A673 (cell line): ENCODE data around the gene LGMN. TPM values are rescaled to one million over a fixed set of nuclear protein-coding genes. Genes with fewer than 3 reads are reported as not detected.

ENCODE experiments used
- BruUV-seq: library from RNA; stranded (reverse); fragments of 400-500 nt; replicated peaks from 2 replicates; lab custom pipeline; 2021; lab: Mats Ljungman, UMichigan
- CTCF ChIA-PET: fragments of 300-600 bp; sonication (Branson Sonifier 250); formaldehyde crosslinking; loops from one replicate; lab custom pipeline; 2022; ENCODE audit warnings: antibody characterized with exemption; lab: Charles Lee
- POLR2A ChIA-PET: fragments of 300-600 bp; sonication (Branson Sonifier 250); formaldehyde crosslinking; loops from one replicate; lab custom pipeline; 2022; ENCODE audit warnings: antibody characterized with exemption; ENCODE audit not compliant: low non-redundant PET; lab: Charles Lee
- DNase-seq: peaks from one replicate; pipeline ENCODE4 v3.0.0-alpha.2; 2015; ENCODE audit warnings: low spot score
- H3K27ac ChIP-seq: fragments of 200-600 bp; sonication (generic); 2 replicates; pipeline ENCODE4 v1.5.1; 2016; ENCODE audit warnings: mixed run types, low read depth, mild to moderate bottlenecking, mixed read lengths, antibody characterized with exemption, low read length; ENCODE audit not compliant: poor library complexity, severe bottlenecking
- H3K27me3 ChIP-seq: fragments of 200-600 bp; sonication (generic); replicated peaks from 2 replicates; pipeline ENCODE4 v1.6.1; 2017; ENCODE audit warnings: mixed run types, low read depth, mild to moderate bottlenecking, mixed read lengths, antibody characterized with exemption, low read length; ENCODE audit not compliant: insufficient read depth, poor library complexity
- H3K36me3 ChIP-seq: fragments of 200-600 bp; sonication (generic); 2 replicates; pipeline ENCODE4 v1.6.1; 2016; ENCODE audit warnings: mixed run types, mild to moderate bottlenecking, mixed read lengths, antibody characterized with exemption, low read length; ENCODE audit not compliant: insufficient read depth, poor library complexity, severe bottlenecking
- H3K4me1 ChIP-seq: fragments of 200-600 bp; sonication (generic); 2 replicates; pipeline ENCODE4 v1.6.1; 2017; ENCODE audit warnings: mixed run types, mild to moderate bottlenecking, mixed read lengths, antibody characterized with exemption, low read length; ENCODE audit not compliant: insufficient read depth, poor library complexity, severe bottlenecking
- H3K4me3 ChIP-seq: fragments of 200-600 bp; sonication (generic); 2 replicates; pipeline ENCODE4 v1.5.1; 2016; ENCODE audit warnings: low read depth, mixed run types, mild to moderate bottlenecking, mixed read lengths, low read length; ENCODE audit not compliant: poor library complexity, severe bottlenecking
- H3K9me3 ChIP-seq: fragments of 200-600 bp; sonication (generic); 2 replicates; pipeline ENCODE4 v1.6.1; 2016; ENCODE audit warnings: mixed run types, low read depth, mild to moderate bottlenecking, mixed read lengths, antibody characterized with exemption, low read length; ENCODE audit not compliant: poor library complexity, severe bottlenecking
- CTCF ChIP-seq: fragments of 300-800, 200-600 bp; sonication (generic); conservative IDR thresholded peaks from 2 replicates; pipeline ENCODE4 v1.5.1; 2017; ENCODE audit warnings: low read depth, mild to moderate bottlenecking, antibody characterized with exemption, low read length, moderate library complexity, mixed read lengths
- EZH2 ChIP-seq: fragments of 200-600 bp; sonication (generic); IDR thresholded peaks from 2 replicates; pipeline ENCODE4 v1.6.1; 2017; ENCODE audit warnings: borderline replicate concordance, low read depth, mild to moderate bottlenecking, mixed read lengths, antibody characterized with exemption, low read length; ENCODE audit not compliant: poor library complexity, severe bottlenecking
- intact Hi-C: fragments of 100-400 bp; cut with micrococcal nuclease; formaldehyde crosslinking; loops from one replicate; pipeline ENCODE4 v1.10.0; 2022; ENCODE audit not compliant: unreplicated experiment
- total RNA-seq: library from RNA; stranded (reverse); gene quantifications from 2 replicates; pipeline ENCODE4 v1.2.3, GENCODE V29; 2021

LGMN gene
- total RNA-seq, 1 experiment from 2014 or later = 34.6 TPM

GRCh38 chr14:92793709-92794546 lies 45.5 kb upstream of the LGMN start, which contains the start of gene GOLGA5:
TSS of gene GOLGA5 (plus strand) at chr14:92794305. CDS start at chr14:92797438, 3,133 bp downstream.
- H3K4me1 ChIP-seq = peaks cover 5% of the 10 kb centered on the region
- intact Hi-C loops = loop anchor here (5.0 kb wide), 1 partner anchor 47 kb away; the partner anchor contains the start of gene LGMN
- peaks cover 14% of the 10 kb centered on the region for H3K9me3 ChIP-seq
- ChIA-PET POLR2A (no interaction called here), CTCF (no interaction called here)
- peak; percentile 96 for DNase-seq
- no TSS peak for BruUV-seq
- no peak for TF ChIP-seq EZH2
- H3K27ac ChIP-seq = peak within 1 kb of the TSS; percentile 80
- H3K27me3 ChIP-seq = no peaks in the 10 kb centered on the region
- H3K36me3 ChIP-seq = peaks cover 13% of the 10 kb centered on the region
- H3K4me3 ChIP-seq = peak within 1 kb of the TSS; percentile 64

- H3K9me3 ChIP-seq = peaks cover 18% of the 10 kb centered on the region
- no peaks in the 10 kb centered on the region for H3K27me3 ChIP-seq
- TF ChIP-seq EZH2 (no peak), CTCF (no peak)
- peaks cover 6% of the 10 kb centered on the region for H3K36me3 ChIP-seq
- intact Hi-C loops = loop anchor here (5.0 kb wide), 1 partner anchor 46 kb away; the partner anchor contains the start of gene LGMN
- CTCF ChIA-PET = no interaction called here
- no peak overlapping the region for H3K4me3 ChIP-seq
- H3K4me1 ChIP-seq = peaks cover 5% of the 10 kb centered on the region
- POLR2A ChIA-PET = interaction anchor here (0.7 kb wide), 1 partner anchor 693 kb away, joined by 5 read pairs; no protein-coding TSS in a partner anchor
- no peak for DNase-seq
- no TSS peak for BruUV-seq
- no peak overlapping the region for H3K27ac ChIP-seq
Observed at GRCh38 chr14:92792885-92793284, 44.5 kb upstream of the LGMN start.

GRCh38 chr14:92789457-92790089 lies 41.1 kb upstream of the LGMN start:
- BruUV-seq = no TSS peak
- POLR2A ChIA-PET = no interaction called here
- CTCF ChIA-PET = no interaction called here

More at GRCh38 chr14:92789457-92790089, 41.1 kb upstream of the LGMN start:
- H3K36me3 ChIP-seq = no peaks in the 10 kb centered on the region
- no peak for DNase-seq
- intact Hi-C loops = loop anchor here (5.0 kb wide), 1 partner anchor 42 kb away; the partner anchor contains the start of gene LGMN
- H3K4me3 ChIP-seq = no peak overlapping the region
- H3K27me3 ChIP-seq = no peaks in the 10 kb centered on the region
- H3K9me3 ChIP-seq = peaks cover 18% of the 10 kb centered on the region
- no peaks in the 10 kb centered on the region for H3K4me1 ChIP-seq
- TF ChIP-seq EZH2 = no peak
- TF ChIP-seq CTCF = no peak
- no peak overlapping the region for H3K27ac ChIP-seq
